HG03175 (cell line): Measurements from ENCODE around the gene PCK1.

ENCODE experiments used
- ATAC-seq: cut with Tn5 transposase; IDR thresholded peaks from one replicate; pipeline ENCODE4 v1.9.1; 2021; ENCODE audit warnings: mild to moderate bottlenecking, moderate library complexity; ENCODE audit not compliant: unreplicated experiment

PCK1 gene

DNA sequence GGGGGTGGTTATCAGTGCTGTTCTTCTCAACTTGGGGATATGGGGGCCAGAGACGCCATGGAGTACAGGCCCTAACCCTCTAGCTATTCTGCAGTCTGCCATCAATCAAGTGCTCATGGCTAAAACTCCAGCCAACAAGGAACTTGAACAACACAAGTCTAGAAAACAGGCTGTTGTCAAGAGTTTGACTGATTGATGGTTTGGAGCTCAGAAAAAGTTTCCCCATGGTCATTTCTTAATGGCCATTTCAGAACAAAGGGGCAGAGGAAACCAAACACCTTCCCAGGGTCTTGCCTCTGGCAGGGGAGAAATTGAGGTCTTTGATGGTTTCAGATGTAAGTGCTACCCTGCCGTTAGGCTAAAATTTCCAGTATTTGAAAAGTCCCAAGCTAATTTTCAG lies 15.1 kb downstream of the PCK1 start:
- ATAC-seq = no peak

DNA sequence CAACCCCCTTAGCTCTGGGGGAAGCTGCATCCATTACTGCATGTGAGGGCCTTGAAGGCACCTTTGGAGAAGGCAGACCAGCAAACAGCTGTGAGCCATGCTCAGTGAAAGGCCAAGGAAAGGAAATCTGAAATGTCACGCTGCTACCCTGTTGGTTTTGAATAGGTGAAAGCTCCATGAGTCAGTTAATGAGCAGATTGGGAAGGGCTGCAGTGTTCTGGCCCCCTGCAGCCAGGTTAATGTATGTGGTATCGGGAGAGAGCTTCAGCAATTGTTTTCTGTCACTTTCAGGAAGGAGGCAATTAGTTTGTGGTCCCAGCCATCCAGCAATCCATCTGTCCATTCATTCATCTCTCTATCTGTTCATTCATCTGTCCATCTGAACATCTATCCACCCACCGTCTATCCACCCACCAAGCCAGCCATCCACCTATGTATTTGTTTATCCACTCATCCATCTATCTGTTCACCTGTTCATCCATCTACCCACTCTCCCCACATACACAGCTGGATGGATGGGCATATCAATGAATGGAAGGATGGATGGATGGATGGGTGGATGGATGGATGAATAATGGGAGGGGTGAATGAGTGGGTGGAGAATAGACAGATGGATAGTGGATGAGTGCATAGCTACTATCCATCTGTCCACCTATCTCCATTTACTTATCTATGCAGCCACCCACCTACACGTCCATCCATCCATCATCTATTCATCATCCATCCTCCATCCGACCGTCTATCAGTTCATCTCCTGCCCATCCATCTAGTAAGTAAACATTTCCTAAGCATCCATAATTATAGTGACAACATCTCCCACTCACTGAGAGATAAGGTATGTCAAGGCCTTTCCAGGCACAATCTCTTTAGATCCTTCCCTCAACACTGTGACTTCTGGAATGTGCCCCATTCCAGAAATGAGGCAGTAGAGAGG lies 16.0 kb downstream of the PCK1 start:
- ATAC-seq = no peak

DNA sequence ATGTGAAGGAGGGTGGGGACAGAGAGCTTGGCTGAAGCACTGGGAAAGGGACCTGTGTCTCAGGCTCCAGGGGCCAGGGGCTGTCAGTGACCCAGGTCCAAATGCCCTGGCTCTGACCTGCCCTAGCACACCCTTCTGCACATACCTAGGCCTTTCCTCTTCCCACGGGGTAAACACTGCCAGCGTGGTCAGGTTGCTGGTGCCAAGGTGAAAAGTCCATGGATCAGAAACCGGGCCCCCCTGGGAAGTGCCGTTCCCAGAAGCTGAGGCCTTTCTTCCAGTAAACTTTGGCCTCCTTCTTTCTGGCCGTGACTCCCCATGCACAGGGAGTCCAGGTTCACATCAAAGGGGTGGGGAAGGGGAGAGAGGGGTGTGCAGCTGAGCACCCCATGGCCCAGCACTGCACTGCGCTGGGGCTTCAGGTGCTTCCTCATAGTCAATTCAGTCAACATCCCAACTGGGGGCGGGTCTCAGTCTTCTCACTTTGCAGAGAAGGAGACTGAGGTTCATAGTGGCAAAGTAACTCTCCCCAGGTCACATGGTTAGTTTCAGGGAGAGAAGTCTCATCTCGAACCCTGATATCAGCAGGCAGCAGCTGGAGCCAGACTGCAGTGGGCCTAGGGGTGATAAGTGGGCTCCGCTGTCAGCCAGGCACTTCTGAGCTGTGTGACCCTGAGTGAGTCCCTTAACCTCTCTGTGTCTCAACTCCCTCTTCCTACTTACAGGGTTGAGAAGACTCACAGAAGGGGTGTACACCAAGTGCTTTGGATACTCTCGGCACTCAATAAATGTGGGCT lies 17.0 kb downstream of the PCK1 start:
- ATAC-seq = no peak

DNA sequence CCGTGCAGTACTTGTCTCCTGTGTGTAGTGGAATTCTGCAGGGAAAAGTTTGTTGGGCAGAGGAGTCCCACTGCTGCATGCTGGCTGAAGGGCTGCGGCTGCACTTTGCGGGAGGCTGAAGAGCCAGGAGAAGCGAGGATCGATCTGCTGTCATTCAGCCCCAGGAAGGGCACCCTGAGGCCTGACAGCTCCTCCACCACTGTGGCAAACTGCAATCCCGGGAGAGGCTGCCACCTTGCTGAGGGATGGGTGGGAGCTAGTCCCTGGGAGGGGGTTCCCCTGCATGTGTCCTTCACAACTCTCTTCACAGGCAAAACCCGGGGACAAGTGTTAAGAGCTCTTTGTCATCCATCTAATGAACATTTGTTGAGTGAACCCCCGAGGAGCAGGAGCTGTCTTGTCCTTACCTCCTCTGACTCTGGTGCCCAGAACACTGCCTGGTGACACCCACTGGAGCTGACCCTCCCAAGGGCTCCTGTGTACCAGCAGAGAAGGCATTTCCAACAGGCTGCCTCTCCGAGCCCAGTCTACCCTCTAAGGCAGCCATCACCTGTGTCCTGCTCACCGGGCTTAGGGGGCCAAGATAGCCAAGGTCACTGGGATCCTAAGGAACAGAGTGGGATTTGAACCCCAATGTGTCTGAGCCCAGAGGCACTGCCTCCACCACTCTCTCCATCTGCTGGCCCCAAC lies 17.7 kb downstream of the PCK1 start:
- ATAC-seq = no peak

DNA sequence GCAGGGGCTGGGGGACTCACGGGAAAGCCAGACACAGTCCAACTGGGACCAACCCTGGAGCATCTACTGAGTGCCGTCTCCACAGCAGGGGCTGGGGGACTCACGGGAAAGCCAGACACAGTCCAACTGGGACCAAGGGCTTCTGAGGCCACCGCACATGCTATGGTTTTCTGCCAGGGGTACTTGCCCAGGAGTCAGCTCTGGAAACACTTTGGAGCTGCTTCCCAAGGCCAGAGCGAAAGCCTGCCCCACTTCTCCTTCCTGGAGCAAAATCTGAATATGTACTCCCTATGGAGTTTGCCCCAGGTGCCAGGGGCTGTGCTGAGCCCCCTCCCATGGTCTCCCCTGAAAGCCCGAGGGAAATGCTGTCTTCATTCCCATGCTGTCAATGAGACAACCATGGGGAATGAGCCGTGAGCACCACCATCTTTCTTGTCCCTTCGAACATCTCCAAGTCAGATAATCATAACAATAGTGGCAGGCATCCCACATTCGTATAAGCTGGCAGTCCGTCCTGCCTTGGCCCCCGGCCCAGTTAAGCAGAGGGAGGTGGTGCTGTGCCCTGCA lies 18.5 kb downstream of the PCK1 start:
- no peak for ATAC-seq

DNA sequence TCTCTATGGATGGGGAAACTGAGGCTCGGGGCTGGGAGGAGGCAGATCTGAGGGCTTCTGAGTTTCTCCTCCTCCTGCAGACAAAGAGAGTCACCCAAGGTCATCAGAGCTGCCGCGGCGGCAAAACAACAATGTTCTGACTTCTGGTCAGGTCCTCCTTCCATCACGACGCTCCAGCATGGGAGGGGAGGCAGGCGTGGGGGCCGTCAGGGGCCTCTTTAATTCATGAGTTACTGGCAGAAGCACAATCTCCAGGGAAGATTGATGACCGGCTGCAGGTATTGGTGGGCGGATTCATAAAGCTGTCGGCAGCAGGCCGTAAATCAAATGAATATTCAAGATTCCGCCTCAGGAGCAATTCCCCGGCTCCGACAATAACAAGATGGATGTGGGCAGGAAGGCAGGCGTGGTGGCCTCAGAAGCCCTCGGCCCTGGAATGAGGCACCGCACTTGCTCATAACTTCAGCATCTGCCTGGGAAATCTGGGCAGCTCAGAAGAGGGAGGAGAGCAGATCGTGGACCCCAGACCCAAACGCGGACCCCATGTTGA lies 19.1 kb downstream of the PCK1 start:
- no peak for ATAC-seq

DNA sequence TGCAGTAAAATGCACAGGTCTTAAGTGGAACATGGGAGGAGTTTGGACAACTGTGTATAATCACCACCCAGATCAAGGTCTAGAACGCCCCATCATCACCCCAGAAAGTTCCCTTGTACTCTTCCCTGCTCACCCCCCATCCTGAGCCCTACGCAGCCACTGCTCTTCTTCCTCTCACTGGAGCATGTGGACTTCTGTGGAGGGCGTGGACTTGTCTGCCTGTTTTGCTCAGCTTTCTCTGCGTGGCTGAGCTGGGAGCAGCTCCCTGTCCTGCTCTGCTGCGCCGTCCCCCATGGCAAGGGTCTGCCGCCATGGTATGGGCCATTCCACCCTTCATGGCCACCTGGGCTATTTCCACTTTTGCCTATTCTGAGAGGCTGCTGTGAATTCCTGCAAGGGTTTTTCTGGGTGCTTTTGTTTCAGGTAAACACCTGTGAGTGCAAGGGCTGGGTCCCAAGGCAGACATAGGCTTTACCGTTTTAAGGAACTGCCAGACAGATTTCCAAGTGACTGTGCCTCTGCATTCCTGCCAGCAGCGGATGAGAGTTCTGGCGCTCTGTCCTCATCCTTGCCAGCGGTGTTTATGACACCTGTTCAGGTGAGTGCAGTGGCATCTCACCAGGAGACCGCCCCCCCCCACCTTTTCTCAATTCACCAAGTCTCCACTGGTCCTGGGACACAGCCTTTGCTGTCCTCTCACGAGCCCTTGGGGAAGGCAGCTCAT lies 19.7 kb downstream of the PCK1 start:
- ATAC-seq = no peak

DNA sequence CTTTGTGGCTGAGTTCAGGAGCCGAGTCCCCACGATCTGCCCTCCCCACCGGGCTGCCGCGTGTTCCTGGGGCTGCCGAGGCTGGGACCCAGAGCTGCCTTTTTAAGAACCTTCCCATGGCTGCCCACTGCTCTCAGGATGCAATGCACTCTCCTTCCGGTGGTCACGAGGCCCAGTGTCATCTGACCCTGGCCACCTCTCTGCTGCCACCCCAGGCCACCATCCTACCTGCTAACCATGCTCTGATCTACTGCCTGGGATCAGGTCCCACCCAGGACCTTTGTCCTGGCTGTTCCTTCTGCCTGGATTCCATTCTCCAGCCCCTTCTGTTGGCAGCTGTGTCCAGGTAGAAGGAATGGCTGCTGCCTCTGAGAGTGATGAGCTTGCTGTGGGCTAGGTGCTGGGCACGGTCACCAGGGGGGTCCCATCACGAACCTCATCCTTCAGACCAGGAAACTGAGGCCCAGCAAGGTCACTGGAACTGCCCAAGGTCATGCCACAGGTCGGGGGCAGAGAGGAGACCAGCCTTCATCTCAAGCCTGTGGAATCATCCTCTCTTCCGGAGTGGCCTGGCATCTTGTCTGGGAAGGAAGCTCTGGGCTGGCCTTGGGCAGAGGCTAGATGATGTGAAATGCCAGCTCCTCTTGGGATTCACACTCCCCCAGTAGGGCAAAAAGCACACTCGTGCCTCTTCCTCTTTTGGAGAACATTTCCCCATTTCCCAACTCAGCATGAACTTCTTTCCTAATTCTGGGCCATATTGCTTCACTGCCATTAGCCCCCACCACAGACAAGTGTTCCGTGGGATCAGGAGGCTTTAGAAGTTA lies 20.5 kb downstream of the PCK1 start:
- ATAC-seq = no peak

DNA sequence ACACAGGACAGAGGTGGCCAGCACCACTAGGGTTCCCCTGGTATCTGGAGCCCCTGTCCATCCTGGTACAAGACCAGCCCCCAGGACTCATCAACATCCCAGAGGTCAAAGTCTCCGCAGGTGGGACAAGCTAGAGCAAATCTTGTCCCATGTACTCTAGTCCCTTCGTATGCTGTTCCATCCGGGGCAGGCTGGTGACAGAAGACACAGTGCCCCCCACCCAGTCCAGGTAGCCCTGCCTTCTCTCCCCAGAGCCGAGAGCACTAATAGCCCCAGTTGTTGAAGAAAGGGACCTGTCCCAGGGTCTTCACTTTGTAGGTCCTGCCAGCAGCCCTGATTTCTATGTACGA lies 21.1 kb downstream of the PCK1 start:
- no peak for ATAC-seq

DNA sequence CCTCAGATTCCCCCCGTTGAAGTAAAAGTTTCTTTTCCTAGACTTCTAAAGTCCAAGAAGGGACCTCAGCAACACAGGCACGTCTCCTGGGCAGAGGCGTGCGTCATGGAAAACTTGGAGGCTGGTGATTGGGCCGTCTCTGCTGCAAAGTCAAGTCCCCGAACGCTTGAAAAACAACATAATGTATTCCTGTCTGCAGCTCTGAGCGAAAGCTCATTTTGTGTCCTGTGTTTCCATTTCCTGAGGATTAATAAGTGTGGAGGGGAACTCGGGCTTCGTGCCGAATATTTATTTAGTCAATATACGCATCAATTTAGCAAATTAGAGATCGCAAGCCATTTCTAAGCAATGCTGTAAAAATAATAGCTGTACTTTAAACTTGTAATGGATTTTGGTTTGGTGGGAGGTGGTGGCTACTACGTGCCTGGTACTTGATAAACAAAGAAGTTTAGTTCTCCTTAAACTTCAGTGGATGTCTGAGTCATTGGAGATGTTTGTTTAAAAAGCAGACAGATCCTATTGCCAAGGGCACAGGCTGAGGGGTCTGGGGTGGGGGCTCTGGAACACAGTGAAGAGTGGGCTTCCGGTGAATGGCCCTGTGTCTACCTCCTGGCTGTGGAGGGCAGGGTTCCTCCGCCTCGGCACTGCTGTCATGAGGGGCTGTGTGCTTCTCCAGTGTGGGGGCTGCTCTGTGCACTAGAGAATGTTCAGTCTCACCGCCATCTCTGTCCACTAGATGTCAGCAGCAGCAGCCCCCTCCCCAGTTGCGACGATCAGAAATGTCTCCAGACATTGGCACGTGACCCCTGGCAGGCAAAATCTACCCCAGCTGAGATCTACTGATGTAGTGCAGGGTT lies 21.8 kb downstream of the PCK1 start:
- no peak for ATAC-seq

DNA sequence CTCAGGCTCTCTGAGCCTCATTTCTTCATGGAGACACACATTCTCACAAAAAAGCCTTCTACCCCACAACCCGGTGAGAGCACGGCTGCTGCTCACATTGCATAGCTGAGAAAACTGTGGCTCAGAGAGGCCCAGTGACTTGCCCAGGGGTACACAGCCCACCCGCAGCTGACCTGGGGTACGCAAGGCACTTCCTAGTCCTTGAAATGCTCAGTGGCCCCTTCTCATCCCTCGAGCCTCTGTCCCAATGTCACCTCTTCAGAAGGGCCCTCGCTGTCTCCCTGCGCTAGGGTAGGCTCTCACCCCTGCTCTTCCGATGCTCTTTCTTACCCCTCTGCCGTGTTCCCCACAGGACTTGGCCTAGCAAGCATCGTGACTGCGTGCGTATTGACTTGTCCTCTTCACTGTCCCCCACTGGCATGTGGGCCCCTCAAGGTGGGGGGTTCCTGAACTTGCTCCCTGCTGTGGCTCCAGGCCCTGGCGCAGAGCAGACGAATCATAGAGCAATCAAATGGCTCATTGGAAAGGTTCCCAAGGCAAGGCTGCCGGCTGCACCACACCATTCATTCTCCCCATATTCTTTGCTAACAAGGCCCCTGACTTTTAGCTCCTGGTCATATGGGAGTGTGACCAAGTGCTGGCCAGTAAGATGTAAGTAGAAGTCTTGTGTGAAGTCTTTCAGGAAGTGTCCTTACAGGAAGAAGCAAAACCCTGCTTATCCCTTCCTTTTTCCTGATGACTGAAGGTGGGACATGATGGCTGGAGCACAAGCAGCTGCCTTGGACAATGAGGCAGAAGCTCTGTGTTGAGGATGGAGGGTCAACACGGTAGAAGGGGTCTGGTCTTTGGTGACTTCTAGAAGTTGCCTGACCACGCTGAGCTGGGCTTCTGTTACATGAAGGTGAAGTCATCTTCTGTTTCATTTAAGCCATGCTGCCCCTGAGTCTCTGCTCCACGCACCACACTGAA lies 22.7 kb downstream of the PCK1 start:
- no peak for ATAC-seq

DNA sequence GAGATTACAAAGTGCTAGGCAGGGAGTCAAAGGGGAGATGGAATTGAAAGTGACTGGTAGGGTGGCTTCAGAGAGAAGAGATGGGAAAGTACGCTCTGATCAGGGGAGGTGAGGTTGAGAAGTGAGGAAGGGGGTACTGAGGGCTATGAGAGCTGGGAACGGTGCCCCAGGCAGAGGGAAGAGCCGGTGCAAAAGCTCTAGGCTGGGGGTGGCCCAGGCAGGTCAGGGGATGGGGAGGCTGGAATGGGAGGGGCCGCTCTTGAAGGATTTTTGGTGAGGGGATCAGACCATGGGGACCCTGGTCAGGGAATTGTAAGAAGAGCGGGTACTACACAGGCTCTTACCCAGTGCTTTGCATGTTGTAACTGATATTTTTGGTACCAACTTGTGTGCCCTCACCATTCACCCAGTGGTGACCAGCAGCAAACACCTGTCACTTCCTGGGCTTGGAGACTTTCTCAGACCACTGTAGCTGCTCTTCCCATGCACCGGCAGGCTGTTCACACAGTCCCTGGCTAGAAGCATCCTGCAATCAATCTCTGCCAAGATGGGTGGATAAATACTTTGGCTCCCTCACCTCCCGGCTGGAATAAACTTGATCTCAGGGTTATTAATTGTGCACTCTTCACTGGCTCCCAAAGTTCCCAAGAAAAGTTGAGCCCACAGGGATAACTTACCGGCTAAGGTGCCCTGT lies 24.0 kb downstream of the PCK1 start:
- no peak for ATAC-seq

DNA sequence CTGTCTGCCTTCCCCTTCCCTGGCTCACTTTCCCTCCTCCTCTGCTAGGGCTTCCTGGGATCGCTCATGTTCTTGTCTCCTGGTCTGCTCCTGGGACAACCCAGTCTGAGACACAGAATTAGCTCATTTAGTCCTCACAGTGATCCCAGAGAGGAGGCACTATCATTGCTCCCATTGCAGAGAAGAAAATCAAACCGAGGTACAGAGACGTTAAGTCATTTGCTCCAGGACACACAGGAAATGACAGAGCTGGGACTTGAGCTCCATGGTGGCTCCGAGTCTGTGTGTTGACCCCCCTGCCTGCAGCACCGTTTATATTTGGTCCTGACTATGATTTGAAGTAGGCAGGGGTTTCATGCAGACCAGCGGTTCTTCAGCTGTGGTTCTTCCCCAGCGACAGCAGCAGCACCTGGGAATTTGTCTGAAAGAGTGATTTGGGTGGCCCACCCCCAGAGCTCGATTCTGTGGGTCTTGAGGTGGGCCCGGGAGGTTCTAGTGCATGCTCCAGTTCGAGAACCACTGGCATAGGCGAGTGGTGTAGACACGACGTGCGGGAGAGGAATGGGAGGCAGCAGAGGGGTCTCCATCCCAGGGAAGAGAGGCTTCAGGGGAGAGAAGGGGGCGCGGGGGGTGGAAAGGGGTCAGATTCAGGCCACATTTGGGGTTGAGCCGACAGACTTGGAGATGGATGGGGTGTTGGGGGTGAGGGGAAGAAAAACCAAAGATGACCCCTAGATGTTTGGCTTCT lies 24.7 kb downstream of the PCK1 start:
- no peak for ATAC-seq

DNA sequence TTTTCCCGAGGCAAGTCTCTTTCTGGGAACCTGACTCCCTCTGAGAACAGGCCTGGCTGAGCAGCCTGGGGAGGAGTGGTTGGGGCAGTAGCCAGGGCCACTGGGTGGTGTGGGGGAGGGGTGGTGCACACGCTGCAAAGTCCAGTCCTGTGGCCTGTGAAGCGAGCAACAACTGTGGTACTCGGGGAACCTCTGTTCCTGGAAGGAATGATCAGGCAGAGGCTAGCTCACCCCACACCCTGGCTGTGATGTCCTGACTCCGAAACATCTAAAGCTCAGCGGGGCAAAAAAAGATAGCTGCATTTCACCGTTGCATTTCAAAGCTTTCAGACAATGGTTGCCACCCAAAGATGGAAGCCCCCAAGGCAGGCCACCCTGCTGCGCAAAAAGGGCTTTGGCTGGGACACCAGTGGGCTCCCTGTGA lies 25.5 kb downstream of the PCK1 start:
- no peak for ATAC-seq

DNA sequence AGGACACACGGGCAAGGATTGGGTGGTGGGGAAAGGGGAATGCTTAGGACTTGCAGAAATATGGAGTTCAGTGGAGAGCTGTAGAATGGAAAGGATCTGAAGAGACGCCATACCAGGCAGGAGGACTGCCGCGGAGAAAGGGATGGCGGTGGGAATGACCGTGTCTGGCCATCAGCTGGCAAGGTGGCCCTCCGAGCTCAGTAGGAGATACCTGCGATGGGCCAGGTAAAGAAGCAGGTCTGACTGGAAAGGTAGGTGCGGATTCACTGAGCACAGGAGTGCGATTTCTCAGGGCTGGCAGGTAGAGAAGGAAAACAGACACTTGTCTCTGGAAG lies 26.0 kb downstream of the PCK1 start:
- ATAC-seq = no peak
